ENCODE measurements around the gene SPECC1.

DNA sequence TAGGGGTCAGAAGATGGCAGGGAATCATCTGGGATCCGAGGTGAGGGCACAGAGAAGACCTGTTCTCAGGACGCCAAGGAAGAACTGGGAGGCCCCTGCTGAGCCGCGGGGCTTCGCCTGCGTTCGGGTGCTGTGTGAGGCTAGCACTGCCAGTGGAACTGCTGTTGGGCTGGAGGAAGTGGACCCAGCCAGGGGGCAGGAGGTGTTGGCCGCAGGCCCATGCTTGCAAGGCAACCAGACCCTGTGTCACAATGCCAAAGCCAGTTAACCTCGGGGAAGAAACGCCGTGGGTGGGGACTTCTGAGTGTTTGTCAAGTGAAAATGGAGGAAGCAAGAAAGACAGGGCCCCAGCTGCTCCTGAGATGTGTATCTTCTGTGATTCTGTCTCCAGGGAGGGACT is 272.7 kb downstream of the SPECC1 start:
- no peak for TF ChIP-seq POLR2AphosphoS5 (IDR thresholded peaks at IDR 0.05; ENCODE audit: low read depth, low read length)
- TF ChIP-seq SP1 (IDR thresholded peaks at IDR 0.05; ENCODE audit: low read depth): no peak
- TF ChIP-seq, protein P1, sequence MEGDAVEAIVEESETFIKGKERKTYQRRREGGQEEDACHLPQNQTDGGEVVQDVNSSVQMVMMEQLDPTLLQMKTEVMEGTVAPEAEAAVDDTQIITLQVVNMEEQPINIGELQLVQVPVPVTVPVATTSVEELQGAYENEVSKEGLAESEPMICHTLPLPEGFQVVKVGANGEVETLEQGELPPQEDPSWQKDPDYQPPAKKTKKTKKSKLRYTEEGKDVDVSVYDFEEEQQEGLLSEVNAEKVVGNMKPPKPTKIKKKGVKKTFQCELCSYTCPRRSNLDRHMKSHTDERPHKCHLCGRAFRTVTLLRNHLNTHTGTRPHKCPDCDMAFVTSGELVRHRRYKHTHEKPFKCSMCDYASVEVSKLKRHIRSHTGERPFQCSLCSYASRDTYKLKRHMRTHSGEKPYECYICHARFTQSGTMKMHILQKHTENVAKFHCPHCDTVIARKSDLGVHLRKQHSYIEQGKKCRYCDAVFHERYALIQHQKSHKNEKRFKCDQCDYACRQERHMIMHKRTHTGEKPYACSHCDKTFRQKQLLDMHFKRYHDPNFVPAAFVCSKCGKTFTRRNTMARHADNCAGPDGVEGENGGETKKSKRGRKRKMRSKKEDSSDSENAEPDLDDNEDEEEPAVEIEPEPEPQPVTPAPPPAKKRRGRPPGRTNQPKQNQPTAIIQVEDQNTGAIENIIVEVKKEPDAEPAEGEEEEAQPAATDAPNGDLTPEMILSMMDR (IDR thresholded peaks at IDR 0.05 in 2 of 3, conservative IDR thresholded peaks at IDR 0.05 in 1 of 3; ENCODE audit: borderline replicate concordance in 1 of 3, insufficient read depth in 1 of 3, low read depth in 2 of 3, low read length in 2 of 3): no peak
- TF ChIP-seq EGR1 (IDR thresholded peaks at IDR 0.05; ENCODE audit: low read depth): no peak
- TF ChIP-seq, protein P2, sequence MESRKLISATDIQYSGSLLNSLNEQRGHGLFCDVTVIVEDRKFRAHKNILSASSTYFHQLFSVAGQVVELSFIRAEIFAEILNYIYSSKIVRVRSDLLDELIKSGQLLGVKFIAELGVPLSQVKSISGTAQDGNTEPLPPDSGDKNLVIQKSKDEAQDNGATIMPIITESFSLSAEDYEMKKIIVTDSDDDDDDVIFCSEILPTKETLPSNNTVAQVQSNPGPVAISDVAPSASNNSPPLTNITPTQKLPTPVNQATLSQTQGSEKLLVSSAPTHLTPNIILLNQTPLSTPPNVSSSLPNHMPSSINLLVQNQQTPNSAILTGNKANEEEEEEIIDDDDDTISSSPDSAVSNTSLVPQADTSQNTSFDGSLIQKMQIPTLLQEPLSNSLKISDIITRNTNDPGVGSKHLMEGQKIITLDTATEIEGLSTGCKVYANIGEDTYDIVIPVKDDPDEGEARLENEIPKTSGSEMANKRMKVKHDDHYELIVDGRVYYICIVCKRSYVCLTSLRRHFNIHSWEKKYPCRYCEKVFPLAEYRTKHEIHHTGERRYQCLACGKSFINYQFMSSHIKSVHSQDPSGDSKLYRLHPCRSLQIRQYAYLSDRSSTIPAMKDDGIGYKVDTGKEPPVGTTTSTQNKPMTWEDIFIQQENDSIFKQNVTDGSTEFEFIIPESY (IDR thresholded peaks at IDR 0.05; ENCODE audit: extremely low read depth, insufficient replicate concordance, low read length): no peak
- TF ChIP-seq RAD21 (IDR thresholded peaks at IDR 0.05; ENCODE audit: low read depth): no peak
- no peak for TF ChIP-seq POLR2A (IDR thresholded peaks at IDR 0.05; ENCODE audit: borderline replicate concordance, extremely low read depth, insufficient read depth, insufficient read length)
- TF ChIP-seq, protein P3, sequence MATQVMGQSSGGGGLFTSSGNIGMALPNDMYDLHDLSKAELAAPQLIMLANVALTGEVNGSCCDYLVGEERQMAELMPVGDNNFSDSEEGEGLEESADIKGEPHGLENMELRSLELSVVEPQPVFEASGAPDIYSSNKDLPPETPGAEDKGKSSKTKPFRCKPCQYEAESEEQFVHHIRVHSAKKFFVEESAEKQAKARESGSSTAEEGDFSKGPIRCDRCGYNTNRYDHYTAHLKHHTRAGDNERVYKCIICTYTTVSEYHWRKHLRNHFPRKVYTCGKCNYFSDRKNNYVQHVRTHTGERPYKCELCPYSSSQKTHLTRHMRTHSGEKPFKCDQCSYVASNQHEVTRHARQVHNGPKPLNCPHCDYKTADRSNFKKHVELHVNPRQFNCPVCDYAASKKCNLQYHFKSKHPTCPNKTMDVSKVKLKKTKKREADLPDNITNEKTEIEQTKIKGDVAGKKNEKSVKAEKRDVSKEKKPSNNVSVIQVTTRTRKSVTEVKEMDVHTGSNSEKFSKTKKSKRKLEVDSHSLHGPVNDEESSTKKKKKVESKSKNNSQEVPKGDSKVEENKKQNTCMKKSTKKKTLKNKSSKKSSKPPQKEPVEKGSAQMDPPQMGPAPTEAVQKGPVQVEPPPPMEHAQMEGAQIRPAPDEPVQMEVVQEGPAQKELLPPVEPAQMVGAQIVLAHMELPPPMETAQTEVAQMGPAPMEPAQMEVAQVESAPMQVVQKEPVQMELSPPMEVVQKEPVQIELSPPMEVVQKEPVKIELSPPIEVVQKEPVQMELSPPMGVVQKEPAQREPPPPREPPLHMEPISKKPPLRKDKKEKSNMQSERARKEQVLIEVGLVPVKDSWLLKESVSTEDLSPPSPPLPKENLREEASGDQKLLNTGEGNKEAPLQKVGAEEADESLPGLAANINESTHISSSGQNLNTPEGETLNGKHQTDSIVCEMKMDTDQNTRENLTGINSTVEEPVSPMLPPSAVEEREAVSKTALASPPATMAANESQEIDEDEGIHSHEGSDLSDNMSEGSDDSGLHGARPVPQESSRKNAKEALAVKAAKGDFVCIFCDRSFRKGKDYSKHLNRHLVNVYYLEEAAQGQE (IDR thresholded peaks at IDR 0.05; ENCODE audit: low read depth): no peak
- TF ChIP-seq TCF7L2 (IDR thresholded peaks at IDR 0.05; ENCODE audit: borderline replicate concordance, extremely low read depth, insufficient read depth, insufficient read length): no peak
- TF ChIP-seq, protein P4, sequence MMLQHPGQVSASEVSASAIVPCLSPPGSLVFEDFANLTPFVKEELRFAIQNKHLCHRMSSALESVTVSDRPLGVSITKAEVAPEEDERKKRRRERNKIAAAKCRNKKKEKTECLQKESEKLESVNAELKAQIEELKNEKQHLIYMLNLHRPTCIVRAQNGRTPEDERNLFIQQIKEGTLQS (IDR thresholded peaks at IDR 0.05): no peak
- TF ChIP-seq JUND (IDR thresholded peaks at IDR 0.05): no peak

All from HCT116 (cell line).